HPDE6-E6E7 (cell line): ENCODE measurements around the gene SRRM4.

Experiments
- DNase-seq: peaks from one replicate; pipeline ENCODE4 v3.0.0; 2011; ENCODE audit warnings: missing footprints; ENCODE audit errors: extremely low spot score

SRRM4 gene

GRCh38 chr12:119118625-119119024 lies 137.3 kb downstream of the SRRM4 start:
- DNase-seq = no peak

DNA sequence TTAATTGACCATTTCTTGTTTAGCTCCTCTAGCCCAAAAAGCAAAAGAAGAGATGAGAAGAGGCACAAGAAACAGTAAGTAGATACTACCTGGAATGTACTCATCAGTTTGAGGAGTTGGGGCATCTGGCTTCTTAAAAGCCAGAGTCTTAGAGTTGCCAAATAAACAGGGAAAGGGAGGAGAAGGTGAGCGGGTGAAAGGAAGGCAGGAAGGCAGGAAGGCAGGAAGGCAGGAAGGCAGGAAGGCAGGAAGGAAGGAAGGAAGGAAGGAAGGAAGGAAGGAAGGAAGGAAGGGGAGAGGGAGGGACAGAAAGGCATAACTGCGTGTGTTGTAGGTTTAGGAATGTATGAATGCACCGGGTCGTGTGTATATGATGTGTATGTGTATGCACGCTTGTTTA lies 140.7 kb downstream of the SRRM4 start:
- no peak for DNase-seq

DNA sequence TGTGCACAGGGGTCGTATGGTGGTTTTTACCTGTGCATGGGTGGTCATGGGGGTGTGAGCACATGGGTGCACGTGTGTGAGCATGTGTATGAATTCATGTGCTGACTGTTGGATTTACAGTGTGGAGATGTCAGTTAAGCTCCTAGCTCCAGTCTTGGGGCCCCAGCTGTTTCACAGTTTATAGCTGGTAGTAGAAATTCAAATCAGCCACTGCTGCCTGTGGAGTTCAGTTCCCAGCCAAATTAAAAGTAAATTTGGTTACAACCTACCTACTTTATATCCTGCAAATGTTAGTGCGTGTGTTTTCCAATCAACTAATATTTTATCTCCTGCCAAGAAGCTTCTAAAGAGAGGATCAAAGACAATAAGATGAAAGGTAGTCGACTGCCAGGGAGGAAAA lies 141.4 kb downstream of the SRRM4 start:
- no peak for DNase-seq

GRCh38 chr12:119128527-119128926 lies 147.2 kb downstream of the SRRM4 start:
- no peak for DNase-seq

DNA sequence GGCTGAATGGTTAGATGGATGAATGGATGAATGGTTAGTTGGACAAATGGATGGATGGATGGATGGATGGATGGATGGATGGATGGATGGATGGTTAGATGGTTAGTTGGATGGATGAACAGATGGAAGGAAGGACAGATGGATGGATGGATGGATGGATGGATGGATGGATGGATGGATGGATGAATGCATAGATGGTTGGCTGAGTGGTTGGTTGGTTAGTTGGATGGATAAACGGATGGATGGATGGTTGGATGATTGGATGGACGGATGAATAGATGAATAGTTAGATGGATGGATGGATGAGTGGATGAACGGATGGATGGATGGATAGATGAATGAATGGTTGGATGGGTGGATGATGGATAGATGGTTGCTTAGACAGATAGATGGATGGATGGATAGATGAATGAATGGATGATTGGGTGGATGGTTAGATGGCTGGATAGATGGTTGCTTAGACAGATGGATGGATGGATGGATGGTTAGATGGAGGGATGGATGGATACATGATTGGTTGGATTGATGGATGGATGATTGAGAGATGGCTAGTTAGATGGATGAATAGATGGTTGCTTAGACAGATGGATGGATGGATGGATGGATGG lies 148.6 kb downstream of the SRRM4 start:
- DNase-seq = no peak

GRCh38 chr12:119130523-119130922 lies 149.2 kb downstream of the SRRM4 start:
- DNase-seq = no peak

DNA sequence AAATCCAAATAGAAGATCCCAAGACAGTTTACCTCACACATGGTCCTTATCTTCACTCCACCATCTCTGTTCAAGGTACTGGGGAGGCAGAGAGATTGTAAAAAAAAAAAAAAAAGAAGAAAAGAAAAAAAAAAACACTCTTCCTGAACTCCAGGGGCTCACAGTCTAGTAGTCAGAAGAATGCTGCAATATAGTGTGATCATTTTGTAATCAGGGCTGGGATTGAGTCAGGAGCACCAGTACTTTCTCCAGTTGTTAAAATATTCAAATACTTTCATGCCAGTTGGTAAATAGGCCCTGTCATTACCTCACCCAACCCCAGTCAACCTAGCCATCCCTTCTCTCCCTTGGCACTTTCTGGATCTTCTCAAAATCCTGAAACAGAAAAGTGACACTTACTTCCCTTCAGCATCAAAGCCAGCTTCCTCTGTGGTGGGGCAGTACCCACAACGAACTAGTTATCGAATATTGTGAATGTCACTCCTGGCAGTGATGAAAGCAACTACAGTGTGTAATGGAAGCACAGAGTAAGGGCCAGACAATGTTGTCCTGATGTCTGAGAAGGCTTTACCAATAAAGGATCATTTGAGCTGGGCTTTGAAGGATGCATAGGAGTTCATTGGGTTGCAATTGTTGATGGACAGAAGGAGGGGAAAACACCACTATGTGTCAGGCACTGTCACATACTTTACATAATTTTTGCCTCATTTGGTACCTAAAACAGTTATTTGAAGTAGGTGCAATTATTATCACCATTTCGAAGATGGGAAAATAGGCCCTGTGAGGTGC lies 153.1 kb downstream of the SRRM4 start:
- no peak for DNase-seq

DNA sequence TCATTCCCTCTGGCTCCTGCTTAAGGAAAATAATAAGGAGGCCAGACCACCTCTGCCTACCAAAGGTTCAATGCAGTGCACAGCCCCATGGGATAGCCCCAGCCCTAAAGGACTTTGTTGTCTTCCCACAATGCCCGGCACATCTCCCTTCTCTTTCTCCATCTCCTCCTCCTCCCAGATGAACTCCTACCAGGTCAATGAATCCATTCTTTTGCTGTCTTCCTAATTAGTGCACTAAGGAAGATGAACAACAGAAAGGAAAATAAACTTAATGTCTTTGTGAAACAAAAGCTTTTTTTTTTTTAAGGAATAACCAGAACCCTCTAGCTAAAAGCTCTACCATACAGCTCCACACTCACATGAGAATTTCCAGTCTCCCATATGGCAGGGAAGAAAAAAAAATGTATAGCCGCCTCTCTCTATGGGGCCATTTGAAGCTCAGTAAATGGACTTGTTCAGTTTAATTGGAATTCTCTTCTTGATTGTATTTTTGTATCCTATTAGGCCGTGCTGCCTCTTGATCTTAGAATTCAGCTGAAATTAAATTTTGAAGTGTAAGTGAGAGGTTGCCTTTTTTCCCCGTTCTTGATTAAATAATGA lies 155.6 kb downstream of the SRRM4 start:
- no peak for DNase-seq

DNA sequence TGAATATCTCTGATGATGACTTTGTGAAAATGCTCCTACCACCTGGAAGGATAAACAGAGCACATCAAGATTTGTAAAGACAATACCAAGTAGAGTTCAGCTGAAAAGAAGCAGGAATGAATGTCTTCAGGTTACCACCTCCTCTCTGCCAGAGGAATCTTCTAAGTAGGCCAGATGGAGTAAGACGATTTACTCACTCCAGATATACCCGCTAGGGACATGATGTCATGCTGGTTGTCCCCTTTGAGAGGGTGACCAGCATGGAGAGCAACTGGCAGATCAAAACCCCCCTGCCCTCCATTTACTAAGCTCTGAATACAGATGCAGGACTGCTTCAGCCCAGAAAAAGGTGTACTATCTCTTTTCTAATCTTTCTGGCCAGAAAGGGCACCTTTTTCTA lies 158.1 kb downstream of the SRRM4 start:
- no peak for DNase-seq

- no peak for DNase-seq
These were observed 164.0 kb downstream of the SRRM4 start for GRCh38 chr12:119145367-119145766.

- no peak for DNase-seq
These were observed 166.6 kb downstream of the SRRM4 start for GRCh38 chr12:119147847-119148448.

DNA sequence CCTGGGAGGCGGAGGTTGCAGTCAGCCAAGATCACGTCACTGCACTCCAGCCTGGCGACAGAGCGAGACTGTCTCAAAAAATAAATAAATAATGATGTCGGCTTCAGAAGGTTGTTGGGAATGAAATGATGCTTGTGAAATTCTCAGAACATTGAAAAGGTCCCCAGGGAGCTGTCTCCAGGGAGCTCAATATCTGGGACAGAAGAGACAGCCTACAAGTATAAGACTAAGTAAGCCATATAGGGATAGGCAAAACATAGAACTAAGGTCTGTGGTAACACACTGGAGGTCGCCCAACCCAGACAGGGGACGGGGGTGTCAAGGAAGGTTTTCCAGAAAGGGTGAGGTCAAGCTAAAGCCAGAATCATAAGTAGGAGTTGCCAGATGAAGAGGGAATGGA lies 167.9 kb downstream of the SRRM4 start:
- DNase-seq = no peak

GRCh38 chr12:119151445-119152026 lies 170.2 kb downstream of the SRRM4 start:
- DNase-seq = no peak

- DNase-seq = no peak
These were observed 172.4 kb downstream of the SRRM4 start for GRCh38 chr12:119153477-119154434.

GRCh38 chr12:119154435-119154818 lies 173.1 kb downstream of the SRRM4 start:
- DNase-seq = no peak

DNA sequence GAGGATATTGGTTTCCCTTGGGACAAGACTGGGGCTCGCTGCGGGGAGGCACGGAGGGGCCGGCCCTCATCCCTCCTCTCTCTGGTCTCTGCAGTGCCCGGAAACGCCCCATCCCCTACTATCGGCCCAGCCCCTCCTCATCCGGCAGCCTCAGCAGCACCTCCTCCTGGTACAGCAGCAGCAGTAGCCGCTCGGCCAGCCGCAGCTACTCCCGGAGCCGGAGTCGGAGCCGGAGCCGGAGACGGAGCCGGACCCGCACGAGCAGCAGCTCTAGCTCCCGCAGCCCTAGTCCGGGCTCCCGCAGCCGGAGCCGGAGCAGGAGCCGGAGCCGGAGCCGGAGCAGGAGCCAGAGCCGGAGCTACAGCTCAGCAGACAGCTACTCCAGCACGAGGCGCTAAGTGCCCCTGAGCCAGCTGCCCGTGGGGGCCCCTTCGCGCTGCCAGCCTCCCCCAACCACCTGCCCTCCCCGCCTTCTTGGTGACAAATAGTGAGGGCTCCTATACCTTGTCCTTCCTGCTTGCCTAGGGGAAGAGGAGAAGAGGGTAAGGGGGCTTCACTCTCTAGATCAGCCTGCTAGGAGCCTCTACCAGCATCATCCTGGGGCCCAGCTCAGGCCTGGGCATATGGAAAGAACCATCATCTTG lies 175.2 kb downstream of the SRRM4 start:
- DNase-seq = no peak

DNA sequence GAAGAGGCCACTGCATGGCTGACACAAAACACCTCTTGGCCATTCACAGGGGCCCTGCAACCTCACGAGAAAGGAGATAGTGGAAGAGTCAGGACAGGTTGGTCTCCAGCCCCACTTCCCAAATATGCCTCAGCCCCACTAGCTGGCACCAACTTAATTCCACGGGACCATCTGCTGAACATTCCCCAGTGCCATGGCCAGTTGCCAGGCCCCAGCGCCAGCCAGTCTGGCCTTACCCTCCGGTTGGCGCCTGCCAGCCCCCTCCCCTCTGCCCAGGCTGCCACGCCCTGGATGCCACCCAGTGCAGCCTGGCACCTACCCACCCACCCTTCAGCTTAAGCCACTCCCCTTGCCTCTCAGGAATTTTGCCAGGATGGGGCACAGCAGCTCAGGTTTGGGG lies 176.2 kb downstream of the SRRM4 start:
- DNase-seq = no peak

DNA sequence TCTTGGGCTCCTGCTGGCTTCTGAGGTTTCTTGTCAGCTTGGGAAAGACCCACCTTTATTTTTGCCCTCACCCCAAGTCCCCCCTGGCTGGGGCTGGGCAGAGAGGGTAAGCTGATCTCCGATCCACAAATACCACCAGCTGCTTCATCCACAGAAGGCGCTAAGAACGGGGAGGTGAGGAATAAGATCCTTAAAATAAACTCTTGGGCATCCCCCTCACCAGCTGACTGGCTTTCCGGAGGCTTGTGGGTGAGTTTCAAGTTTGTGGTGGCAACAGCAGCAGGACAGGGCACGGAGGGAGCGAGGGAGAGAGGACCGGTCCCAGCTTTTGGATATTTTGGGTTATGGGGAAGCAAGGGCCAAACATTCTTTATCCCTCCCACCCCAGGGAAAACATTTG lies 176.6 kb downstream of the SRRM4 start:
- no peak for DNase-seq

DNA sequence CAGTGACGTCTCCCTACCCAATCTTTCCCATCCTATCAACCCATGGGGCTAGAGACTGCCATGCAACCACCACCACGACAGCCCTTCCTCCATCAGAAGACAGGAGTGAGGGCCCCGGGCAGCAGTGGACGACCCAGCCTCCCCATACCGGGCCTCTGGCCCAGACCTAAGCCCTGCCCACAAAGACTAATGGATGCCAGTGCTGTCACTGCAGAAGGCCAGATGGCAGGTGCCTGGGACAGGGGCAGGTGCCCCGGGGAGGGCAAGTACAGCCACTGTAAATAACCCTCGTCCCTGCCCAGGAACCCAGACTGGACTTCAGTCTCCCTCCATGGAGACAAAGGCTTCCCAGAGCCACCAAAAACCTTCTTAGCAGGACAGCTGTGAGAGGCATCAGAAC lies 177.1 kb downstream of the SRRM4 start:
- DNase-seq = no peak

- DNase-seq = no peak
These were observed 178.5 kb downstream of the SRRM4 start for GRCh38 chr12:119159844-119160243.

DNA sequence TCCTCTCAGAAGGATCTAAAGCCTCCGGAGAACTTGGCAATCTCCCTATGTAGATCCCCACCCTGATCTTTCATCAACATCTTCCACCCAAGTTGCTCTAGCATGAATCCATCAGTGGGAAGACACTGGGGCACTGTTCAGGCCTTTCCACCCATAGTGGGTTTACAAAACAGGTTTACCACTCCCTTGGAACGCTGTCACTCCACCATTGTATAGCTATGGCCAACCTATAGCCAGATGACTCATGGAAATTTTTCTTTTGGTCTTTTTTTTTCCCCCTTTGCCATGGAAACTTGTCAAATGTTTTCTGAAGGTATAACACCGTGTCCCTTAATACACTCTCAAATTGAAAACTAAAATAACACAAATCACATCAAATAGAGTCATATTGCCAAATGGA lies 186.6 kb downstream of the SRRM4 start:
- no peak for DNase-seq
